Activated naive CD4-positive, alpha-beta T cell treated with anti-CD3 and anti-CD28 coated beads, Interleukin-2, amount 50 U/mL, for 24 hours (primary cell): ENCODE measurements around the gene PHLDA2.
"Not testable (repeated sequence)": the region's sequence is repeated elsewhere in the genome, so short reads cannot be mapped to it uniquely, and the experiment has no call there.

Experiments used
- H3K27ac Mint-ChIP-seq: one replicate; pipeline ENCODE4 v1.8.0; 2021; ENCODE audit warnings: mild to moderate bottlenecking, mixed read lengths
- H3K27me3 Mint-ChIP-seq: one replicate; pipeline ENCODE4 v1.8.0; 2021; ENCODE audit warnings: mixed read lengths
- H3K36me3 Mint-ChIP-seq: one replicate; pipeline ENCODE4 v1.8.0; 2021; ENCODE audit warnings: mixed read lengths
- H3K4me1 Mint-ChIP-seq: one replicate; pipeline ENCODE4 v1.8.0; 2021; ENCODE audit warnings: mixed read lengths
- H3K4me3 Mint-ChIP-seq: one replicate; pipeline ENCODE4 v1.8.0; 2021; ENCODE audit warnings: mild to moderate bottlenecking, mixed read lengths
- H3K9me3 Mint-ChIP-seq: one replicate; pipeline ENCODE4 v1.8.0; 2021; ENCODE audit warnings: mixed read lengths

The PHLDA2 gene

GRCh38 chr11:2951231-2952110 is 22.3 kb upstream of the PHLDA2 start:
- peaks cover 7% of the 10 kb centered on the region for H3K36me3 Mint-ChIP-seq
- H3K27me3 Mint-ChIP-seq = no peaks in the 10 kb centered on the region
- peak overlapping the region; percentile 17 for H3K27ac Mint-ChIP-seq

GRCh38 chr11:2950825-2951224 is 21.6 kb upstream of the PHLDA2 start:
- no peaks in the 10 kb centered on the region for H3K27me3 Mint-ChIP-seq
- H3K36me3 Mint-ChIP-seq = peaks cover 7% of the 10 kb centered on the region
- no peaks in the 10 kb centered on the region for H3K9me3 Mint-ChIP-seq
- no peak overlapping the region for H3K27ac Mint-ChIP-seq
- H3K4me1 Mint-ChIP-seq = peaks cover 44% of the 10 kb centered on the region
- H3K4me3 Mint-ChIP-seq = no peak overlapping the region

More at GRCh38 chr11:2951231-2952110, 22.3 kb upstream of the PHLDA2 start:
- no peaks in the 10 kb centered on the region for H3K9me3 Mint-ChIP-seq
- H3K4me3 Mint-ChIP-seq = no peak overlapping the region
- peaks cover 38% of the 10 kb centered on the region for H3K4me1 Mint-ChIP-seq

- H3K4me1 Mint-ChIP-seq = peaks cover 53% of the 10 kb centered on the region
- H3K27me3 Mint-ChIP-seq = no peaks in the 10 kb centered on the region
- peak overlapping the region; percentile 80 for H3K27ac Mint-ChIP-seq
- no peak overlapping the region for H3K4me3 Mint-ChIP-seq
- no peaks in the 10 kb centered on the region for H3K9me3 Mint-ChIP-seq
- H3K36me3 Mint-ChIP-seq = peaks cover 7% of the 10 kb centered on the region
Observed at GRCh38 chr11:2949920-2950319, 20.7 kb upstream of the PHLDA2 start.

- Mint-ChIP-seq H3K36me3 (peaks cover 7% of the 10 kb centered on the region), H3K9me3 (no peaks in the 10 kb centered on the region), H3K4me3 (no peak overlapping the region), H3K27me3 (no peaks in the 10 kb centered on the region), H3K4me1 (peaks cover 65% of the 10 kb centered on the region), H3K27ac (peak overlapping the region; percentile 70)
Observed at GRCh38 chr11:2947744-2948143, 18.5 kb upstream of the PHLDA2 start.

GRCh38 chr11:2945757-2946287 is 16.6 kb upstream of the PHLDA2 start:
- Mint-ChIP-seq H3K27me3 (no peaks in the 10 kb centered on the region), H3K4me1 (peaks cover 55% of the 10 kb centered on the region), H3K36me3 (peaks cover 7% of the 10 kb centered on the region), H3K27ac (peak overlapping the region; percentile 68), H3K4me3 (no peak overlapping the region), H3K9me3 (no peaks in the 10 kb centered on the region)

GRCh38 chr11:2945031-2945756 is 16.0 kb upstream of the PHLDA2 start:
- Mint-ChIP-seq H3K36me3 (peaks cover 5% of the 10 kb centered on the region), H3K27ac (peak overlapping the region; percentile 59), H3K9me3 (no peaks in the 10 kb centered on the region), H3K4me3 (peak overlapping the region; percentile 23), H3K27me3 (no peaks in the 10 kb centered on the region), H3K4me1 (peaks cover 53% of the 10 kb centered on the region)

- Mint-ChIP-seq H3K27ac (no peak overlapping the region), H3K36me3 (peaks cover 2% of the 10 kb centered on the region), H3K4me1 (peaks cover 51% of the 10 kb centered on the region), H3K27me3 (no peaks in the 10 kb centered on the region), H3K4me3 (no peak overlapping the region), H3K9me3 (no peaks in the 10 kb centered on the region)
Observed at GRCh38 chr11:2944530-2944929, 15.3 kb upstream of the PHLDA2 start.

GRCh38 chr11:2943711-2944118 is 14.5 kb upstream of the PHLDA2 start:
- Mint-ChIP-seq H3K9me3 (no peaks in the 10 kb centered on the region), H3K27ac (peak overlapping the region; percentile 35), H3K36me3 (peaks cover under 1% of the 10 kb centered on the region), H3K4me1 (peaks cover 44% of the 10 kb centered on the region), H3K27me3 (no peaks in the 10 kb centered on the region), H3K4me3 (no peak overlapping the region)

GRCh38 chr11:2942872-2943710 is 13.9 kb upstream of the PHLDA2 start:
- no peaks in the 10 kb centered on the region for H3K27me3 Mint-ChIP-seq
- H3K4me1 Mint-ChIP-seq = peaks cover 44% of the 10 kb centered on the region
- peaks cover 5% of the 10 kb centered on the region for H3K36me3 Mint-ChIP-seq
- no peak overlapping the region for H3K4me3 Mint-ChIP-seq
- no peaks in the 10 kb centered on the region for H3K9me3 Mint-ChIP-seq
- peak overlapping the region; percentile 35 for H3K27ac Mint-ChIP-seq

GRCh38 chr11:2942447-2942846 is 13.2 kb upstream of the PHLDA2 start:
- peaks cover 7% of the 10 kb centered on the region for H3K36me3 Mint-ChIP-seq
- peaks cover 39% of the 10 kb centered on the region for H3K4me1 Mint-ChIP-seq
- no peak overlapping the region for H3K4me3 Mint-ChIP-seq
- peak overlapping the region; percentile 87 for H3K27ac Mint-ChIP-seq
- no peaks in the 10 kb centered on the region for H3K9me3 Mint-ChIP-seq
- H3K27me3 Mint-ChIP-seq = no peaks in the 10 kb centered on the region

- Mint-ChIP-seq H3K36me3 (peaks cover 8% of the 10 kb centered on the region), H3K4me3 (no peak overlapping the region), H3K9me3 (no peaks in the 10 kb centered on the region), H3K4me1 (peaks cover 28% of the 10 kb centered on the region), H3K27me3 (no peaks in the 10 kb centered on the region), H3K27ac (no peak overlapping the region)
Observed at GRCh38 chr11:2940921-2941821, 12.0 kb upstream of the PHLDA2 start.

GRCh38 chr11:2940147-2940920 is 11.1 kb upstream of the PHLDA2 start:
- Mint-ChIP-seq H3K4me3 (no peak overlapping the region), H3K27ac (peak overlapping the region; percentile 81), H3K27me3 (no peaks in the 10 kb centered on the region), H3K36me3 (peaks cover 8% of the 10 kb centered on the region), H3K4me1 (peaks cover 20% of the 10 kb centered on the region), H3K9me3 (no peaks in the 10 kb centered on the region)

GRCh38 chr11:2938458-2939418 is 9.5 kb upstream of the PHLDA2 start:
- not testable (repeated sequence) for H3K9me3 Mint-ChIP-seq, H3K36me3 Mint-ChIP-seq, H3K27me3 Mint-ChIP-seq, H3K4me3 Mint-ChIP-seq
- Mint-ChIP-seq H3K27ac (peak overlapping the region; percentile 86), H3K4me1 (peaks cover 12% of the 10 kb centered on the region)
